ENCODE data around the gene CHD1.

- TF ChIP-seq POLR2AphosphoS5 (IDR thresholded peaks at IDR 0.05; ENCODE audit: low read depth, low read length): no peak
- TF ChIP-seq POLR2A (IDR thresholded peaks at IDR 0.05; ENCODE audit: low read depth, low read length): no peak
- TF ChIP-seq TAF1 (IDR thresholded peaks at IDR 0.05; ENCODE audit: low read depth, low read length): no peak
- TF ChIP-seq POU2F2 (IDR thresholded peaks at IDR 0.05; ENCODE audit: low read depth, low read length): no peak
- no peak for TF ChIP-seq SPI1 (IDR thresholded peaks at IDR 0.05; ENCODE audit: low read depth, low read length)
- no peak for TF ChIP-seq PAX5 (IDR thresholded peaks at IDR 0.05; ENCODE audit: insufficient read depth, low read length, severe bottlenecking)
Measured at GRCh38 chr5:98827588-98828284, 101.1 kb downstream of the CHD1 start.

Data from GM12891 (cell line).